Pancreas (tissue), 10 donors: ENCODE data around the gene SHTN1. TPM values are rescaled to one million over a fixed set of nuclear protein-coding genes. Genes with fewer than 3 reads are reported as not detected.
A peak's percentile ranks its signal among the peaks of the same experiment; 100 is the strongest.

Source experiments
- ATAC-seq, 4 donors: fragments of 200-7000 bp; cut with Tn5 transposase; one replicate each; pipeline versions ENCODE4 v1.8.0 to v1.9.1; 2020; ENCODE audit warnings: mild to moderate bottlenecking in 4 of 4, moderate library complexity in 4 of 4
- DNase-seq, 6 donors: peaks; one replicate each; pipeline ENCODE4 v3.0.0-alpha.2; 2020
- FAIRE-seq: peaks from 2 replicates; lab custom pipeline; 2012; peaks lifted over from hg19 to GRCh38; lab: Jason Lieb, UNC
- H3K27ac ChIP-seq, 4 donors: fragments of 200-600 bp; sonication (generic); 1 replicate in 3 of 4; 2 replicates in 1 of 4; pipeline versions ENCODE4 v1.5.0 to v1.8.0; 2020
- H3K27me3 ChIP-seq, 4 donors: fragments of 200-600 bp; one replicate each; pipeline ENCODE4 v1.8.0; 2021
- H3K36me3 ChIP-seq, 3 donors: fragments of 200-600 bp; sonication (generic) in 1 of 3; one replicate each; pipeline versions ENCODE4 v1.5.0 to v1.8.0; 2020 to 2021
- H3K4me1 ChIP-seq, 3 donors: fragments of 200-600 bp; one replicate each; pipeline ENCODE4 v1.8.0; 2021
- H3K4me3 ChIP-seq, 4 donors: fragments of 200-600 bp; sonication (generic) in 2 of 4; one replicate each; pipeline versions ENCODE4 v1.5.0 to v1.8.0; 2020 to 2021
- H3K9me3 ChIP-seq, 4 donors: fragments of 200-600 bp; one replicate each; pipeline ENCODE4 v1.8.0; 2021
- WGBS, 2 donors: extraction: QIAGEN DNeasy Blood & Tissue Kit; methylation state at CpG; one replicate each; pipeline ENCODE4 v1.1.7; 2013; 5-methylcytosine and 5-hydroxymethylcytosine counted together
- intact Hi-C, 3 donors: fragments of 100-400 bp; cut with DNase I; formaldehyde crosslinking; loops; one replicate each; pipeline versions ENCODE4 v1.11.1 to v1.14.2; 2022
- polyA plus RNA-seq, 2 donors: library from polyadenylated mRNA; stranded (reverse); fragments of 200-250 nt; gene quantifications; one replicate each; pipeline ENCODE4 v1.2.3, GENCODE V29; 2013
- total RNA-seq, 6 donors: library from RNA; stranded (reverse); fragmentation: NEBNext Ultra II Directional in 4 of 6; extraction: Animal tissue kit (Norgen Biotek cat#: 25700) in 4 of 6; gene quantifications; one replicate each; pipeline versions ENCODE4 v1.2.1 to v1.2.4, GENCODE V29; 2021 to 2023
- TF ChIP-seq, protein P1 (sequence below), 4 donors: fragments of 200-600 bp; sonication (generic) in 3 of 4; IDR thresholded peaks; one replicate each; pipeline versions ENCODE4 v1.5.0 to v1.8.0; 2021; ENCODE audit warnings: antibody characterized with exemption in 4 of 4
- donor health status: healthy with polysubstance abuse.
- donor health status: DM: no; HTN: no; CAD: no; lungs with moderate emphysema.
- donor health status: DM: no; HTN: no; CAD: no.
- donor health status: control.
- donor health status: control.
- donor health status: Bipolar disorder and iron deficiency.
- donor health status: DM: yes; HTN: yes; CAD: no.
- donor health status: DM: no; HTN: no; CAD: no.
- donor health status: DM: no; HTN: no; CAD: no.
- donor health status: DM: yes; HTN: yes; CAD: no.

The SHTN1 gene
- total and polyA plus RNA-seq, 8 donors: 12.7 to 31.6 (median 20.2) TPM

DNA sequence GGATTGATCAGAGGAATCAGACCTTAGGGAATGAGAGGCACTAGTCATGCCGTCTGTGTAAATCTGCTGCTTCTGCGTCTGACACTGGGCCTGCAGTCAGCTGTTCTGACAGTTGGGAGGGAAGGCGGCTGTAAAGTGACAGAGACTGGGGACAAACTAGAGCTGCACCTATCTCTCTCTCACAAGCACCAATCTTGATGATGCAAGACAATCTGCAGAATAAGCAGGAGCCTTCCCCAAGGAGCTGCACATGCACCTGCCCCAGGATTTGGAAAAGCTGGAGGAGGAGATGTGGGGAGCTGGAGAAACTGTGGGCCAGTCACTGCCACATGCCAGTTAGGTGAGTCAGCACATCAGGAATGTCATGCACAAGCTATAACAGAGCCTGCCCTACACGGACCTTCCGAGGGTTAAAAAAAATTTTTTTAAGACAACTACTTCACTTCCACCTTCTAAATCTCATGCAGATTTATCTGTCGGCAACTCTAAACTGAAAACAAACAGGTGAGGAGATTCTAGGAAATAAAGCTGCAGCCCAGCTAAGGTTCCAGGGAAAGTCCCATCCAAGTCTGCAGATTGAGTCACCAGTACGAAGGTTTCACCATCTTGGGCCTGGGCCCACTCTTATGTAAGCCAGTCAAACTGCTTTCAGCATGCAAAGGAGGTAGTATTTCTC, 116.5 kb downstream of the SHTN1 start:
- ATAC-seq: peak; percentile 88 to 97 (median 93)

DNA sequence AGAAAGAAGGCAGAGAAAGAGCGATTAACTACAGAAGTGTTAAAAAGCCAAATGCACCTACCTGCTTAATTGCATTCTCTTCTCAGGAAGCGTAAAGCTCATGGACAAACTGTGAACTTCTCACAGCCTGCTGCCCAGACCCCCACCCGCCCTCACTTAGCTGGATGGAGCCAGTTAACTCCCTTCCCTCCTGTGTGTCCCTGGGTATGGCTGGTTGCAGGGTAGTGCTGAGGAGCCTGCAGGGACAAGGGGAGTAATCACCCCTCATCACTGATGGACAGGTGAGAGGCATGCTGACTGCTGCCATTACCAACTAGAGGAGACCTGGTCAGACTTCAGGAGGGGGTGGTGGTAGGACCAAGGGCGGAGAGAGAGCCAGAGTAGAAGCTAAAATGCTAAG, 118.2 kb downstream of the SHTN1 start:
- H3K4me1 ChIP-seq: peaks cover 0 to 7% (median 0%) of the 10 kb centered on the region in 3 donors
- H3K27me3 ChIP-seq: no peaks in the 10 kb centered on the region
- TF ChIP-seq, protein P1, sequence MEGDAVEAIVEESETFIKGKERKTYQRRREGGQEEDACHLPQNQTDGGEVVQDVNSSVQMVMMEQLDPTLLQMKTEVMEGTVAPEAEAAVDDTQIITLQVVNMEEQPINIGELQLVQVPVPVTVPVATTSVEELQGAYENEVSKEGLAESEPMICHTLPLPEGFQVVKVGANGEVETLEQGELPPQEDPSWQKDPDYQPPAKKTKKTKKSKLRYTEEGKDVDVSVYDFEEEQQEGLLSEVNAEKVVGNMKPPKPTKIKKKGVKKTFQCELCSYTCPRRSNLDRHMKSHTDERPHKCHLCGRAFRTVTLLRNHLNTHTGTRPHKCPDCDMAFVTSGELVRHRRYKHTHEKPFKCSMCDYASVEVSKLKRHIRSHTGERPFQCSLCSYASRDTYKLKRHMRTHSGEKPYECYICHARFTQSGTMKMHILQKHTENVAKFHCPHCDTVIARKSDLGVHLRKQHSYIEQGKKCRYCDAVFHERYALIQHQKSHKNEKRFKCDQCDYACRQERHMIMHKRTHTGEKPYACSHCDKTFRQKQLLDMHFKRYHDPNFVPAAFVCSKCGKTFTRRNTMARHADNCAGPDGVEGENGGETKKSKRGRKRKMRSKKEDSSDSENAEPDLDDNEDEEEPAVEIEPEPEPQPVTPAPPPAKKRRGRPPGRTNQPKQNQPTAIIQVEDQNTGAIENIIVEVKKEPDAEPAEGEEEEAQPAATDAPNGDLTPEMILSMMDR (IDR thresholded peaks at IDR 0.05): no peak
- FAIRE-seq (no peak), DNase-seq (no peak), ATAC-seq (no peak)
- H3K9me3 ChIP-seq: no peaks in the 10 kb centered on the region
- 93 to 95% methylated on average over 4 of the region's 4 CpGs for WGBS, 2 donors
- intact Hi-C loops: no loop called here
- H3K27ac ChIP-seq: no peak overlapping the region
- H3K36me3 ChIP-seq: no peaks in the 10 kb centered on the region
- H3K4me3 ChIP-seq: no peak overlapping the region

More for the DNA sequence above, 116.5 kb downstream of the SHTN1 start:
- DNase-seq (peak in 5 of 6 donors; percentile 50 to 68 (median 66)), FAIRE-seq (no peak)
- peaks cover 0 to 7% (median 0%) of the 10 kb centered on the region in 3 donors for H3K4me1 ChIP-seq
- 65 to 67% methylated on average over 7 of the region's 7 CpGs for WGBS, 2 donors
- no peaks in the 10 kb centered on the region for H3K9me3 ChIP-seq
- H3K27ac ChIP-seq: peak overlapping the region in 1 of 4 donors; percentile 9
- intact Hi-C loops: no loop called here
- H3K36me3 ChIP-seq: no peaks in the 10 kb centered on the region
- no peak overlapping the region for H3K4me3 ChIP-seq
- TF ChIP-seq, protein P1 (IDR thresholded peaks at IDR 0.05): no peak
- no peaks in the 10 kb centered on the region for H3K27me3 ChIP-seq

DNA sequence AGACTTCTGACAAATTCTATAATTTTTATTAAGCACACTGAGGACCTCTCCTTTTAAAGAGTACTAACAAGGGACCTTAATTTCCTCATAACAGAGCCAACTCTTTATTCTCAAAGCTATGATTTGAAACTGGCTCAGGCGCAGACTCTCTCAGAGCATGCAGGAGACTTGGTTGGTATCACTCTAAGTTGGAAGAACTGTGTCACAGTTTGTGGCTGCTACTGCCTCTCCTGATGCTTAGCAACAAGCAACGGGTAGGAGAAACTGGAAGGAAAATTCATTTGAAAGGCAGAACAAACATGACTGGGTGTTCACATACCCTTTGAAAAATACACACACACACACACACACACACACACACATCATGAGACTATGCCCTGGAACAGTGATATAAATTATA, 122.3 kb downstream of the SHTN1 start:
- 83 to 85% methylated on average over 2 of the region's 2 CpGs for WGBS, 2 donors
- Histone ChIP-seq H3K27ac (no peak overlapping the region), H3K36me3 (no peaks in the 10 kb centered on the region), H3K27me3 (no peaks in the 10 kb centered on the region), H3K9me3 (no peaks in the 10 kb centered on the region), H3K4me1 (no peaks in the 10 kb centered on the region), H3K4me3 (no peak overlapping the region)
- ATAC-seq (peak in 1 of 4 donors; percentile 22), FAIRE-seq (no peak), DNase-seq (no peak)
- intact Hi-C loops: no loop called here
- TF ChIP-seq, protein P1 (IDR thresholded peaks at IDR 0.05): no peak

DNA sequence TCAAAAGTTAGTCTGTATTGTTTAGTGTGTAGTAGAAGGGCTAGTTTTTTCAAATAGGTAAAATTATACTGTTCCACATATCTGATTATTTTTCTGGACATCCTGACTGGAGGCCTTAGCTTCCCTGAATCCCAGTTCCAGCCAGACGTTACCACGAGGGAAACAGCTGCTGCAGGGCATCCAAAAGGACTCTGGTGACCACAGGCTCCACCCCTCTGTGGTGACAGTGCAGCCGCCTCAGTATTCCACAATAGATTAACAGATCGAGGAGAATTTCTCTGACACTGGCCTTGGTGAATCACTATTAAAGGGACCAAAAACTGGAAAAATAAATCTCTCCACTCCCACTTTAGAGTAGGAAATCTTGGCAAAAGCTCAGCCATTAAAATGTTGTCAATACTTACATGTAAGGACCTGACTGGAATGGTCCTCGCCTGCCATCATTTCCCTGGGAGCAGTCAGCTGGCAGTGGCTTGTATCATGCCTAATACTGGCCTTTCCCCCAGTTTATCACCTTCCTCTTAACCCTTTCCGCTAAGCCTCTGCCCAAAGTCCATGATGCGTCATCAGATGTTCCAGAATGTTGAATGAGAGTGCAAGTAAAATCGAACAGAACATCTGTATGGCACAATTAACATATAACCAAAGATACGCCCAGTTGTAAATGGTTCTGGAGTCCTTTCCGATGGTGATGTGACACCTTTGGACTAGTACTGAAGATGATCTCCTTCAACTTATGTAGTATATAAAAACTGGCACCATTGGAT, 124.1 kb downstream of the SHTN1 start:
- TF ChIP-seq, protein P1 (IDR thresholded peaks at IDR 0.05): no peak
- no peak overlapping the region for H3K27ac ChIP-seq
- FAIRE-seq (no peak), ATAC-seq (no peak), DNase-seq (no peak)
- no peaks in the 10 kb centered on the region for H3K9me3 ChIP-seq
- intact Hi-C loops: no loop called here
- no peaks in the 10 kb centered on the region for H3K27me3 ChIP-seq
- H3K4me1 ChIP-seq: no peaks in the 10 kb centered on the region
- H3K36me3 ChIP-seq: no peaks in the 10 kb centered on the region
- H3K4me3 ChIP-seq: no peak overlapping the region
- WGBS, 2 donors: 81 to 82% methylated on average over 10 of the region's 10 CpGs
